Measurements from ENCODE around the gene UBP1. TPM values are rescaled to one million over a fixed set of nuclear protein-coding genes. Genes with fewer than 3 reads are reported as not detected.

UBP1 gene
- total and polyA plus RNA-seq, 2 donors (not counting 1 experiment from before 2014, with no cell fraction given), result 48.1 to 99.7 TPM

GRCh38 chr3:33428734-33429133 lies 11.5 kb downstream of the UBP1 start:
- Histone ChIP-seq H4K20me1 (ENCODE audit: control insufficient read depth, extremely low read depth, insufficient read depth, low read length) (peaks cover 3% of the 10 kb centered on the region), H3K79me2 (ENCODE audit: control insufficient read depth, insufficient read depth, low read length) (peaks cover 90% of the 10 kb centered on the region), H3K4me2 (ENCODE audit: extremely low read depth, insufficient read depth, low read length) (no peak overlapping the region), H3K4me3 (replicated peaks in 1 of 4; ENCODE audit: control extremely low read depth in 1 of 4, insufficient read depth in 1 of 4, low read depth in 3 of 4, low read length in 4 of 4) (no peak overlapping the region), H3K27me3 (ENCODE audit: control insufficient read depth, insufficient read depth, low read length) (no peaks in the 10 kb centered on the region), H3K9ac (ENCODE audit: insufficient read depth, low read length) (no peak overlapping the region), H3K4me1 (ENCODE audit: control insufficient read depth, extremely low read depth, insufficient read depth, low read length) (no peaks in the 10 kb centered on the region), H3K27ac (ENCODE audit: insufficient read depth, low read length) (no peak overlapping the region), H3K9me3 (ENCODE audit: control insufficient read depth, insufficient read depth, low read depth, low read length) (no peaks in the 10 kb centered on the region), H2AFZ (ENCODE audit: low read length) (no peak overlapping the region), H3K36me3 (ENCODE audit: control insufficient read depth, insufficient read depth, low read length) (no peaks in the 10 kb centered on the region)
- no peak for DNase-seq (ENCODE audit: low read depth in 2 of 2)
- TF ChIP-seq EZH2 (IDR thresholded peaks at IDR 0.05; ENCODE audit: low read length, missing control alignments), result no peak
- no peak for TF ChIP-seq CTCF (conservative IDR thresholded peaks at IDR 0.05 in 1 of 2, IDR thresholded peaks at IDR 0.05 in 1 of 2; ENCODE audit: low read depth in 1 of 2, low read length in 2 of 2)

GRCh38 chr3:33426630-33427317 lies 13.4 kb downstream of the UBP1 start:
- Histone ChIP-seq H3K9ac (ENCODE audit: insufficient read depth, low read length) (no peak overlapping the region), H3K36me3 (ENCODE audit: control insufficient read depth, insufficient read depth, low read length) (no peaks in the 10 kb centered on the region), H3K4me3 (replicated peaks in 1 of 4; ENCODE audit: control extremely low read depth in 1 of 4, insufficient read depth in 1 of 4, low read depth in 3 of 4, low read length in 4 of 4) (no peak overlapping the region), H3K79me2 (ENCODE audit: control insufficient read depth, insufficient read depth, low read length) (peaks cover 79% of the 10 kb centered on the region), H3K9me3 (ENCODE audit: control insufficient read depth, insufficient read depth, low read depth, low read length) (no peaks in the 10 kb centered on the region), H3K4me1 (ENCODE audit: control insufficient read depth, extremely low read depth, insufficient read depth, low read length) (no peaks in the 10 kb centered on the region), H4K20me1 (ENCODE audit: control insufficient read depth, extremely low read depth, insufficient read depth, low read length) (peaks cover 3% of the 10 kb centered on the region), H3K27ac (ENCODE audit: insufficient read depth, low read length) (no peak overlapping the region), H3K4me2 (ENCODE audit: extremely low read depth, insufficient read depth, low read length) (no peak overlapping the region), H2AFZ (ENCODE audit: low read length) (no peak overlapping the region), H3K27me3 (ENCODE audit: control insufficient read depth, insufficient read depth, low read length) (no peaks in the 10 kb centered on the region)
- TF ChIP-seq EZH2 (IDR thresholded peaks at IDR 0.05; ENCODE audit: low read length, missing control alignments) (no peak), CTCF (conservative IDR thresholded peaks at IDR 0.05 in 1 of 2, IDR thresholded peaks at IDR 0.05 in 1 of 2; ENCODE audit: low read depth in 1 of 2, low read length in 2 of 2) (no peak)
- DNase-seq (ENCODE audit: low read depth in 2 of 2), result no peak

GRCh38 chr3:33426068-33426467 lies 14.1 kb downstream of the UBP1 start:
- Histone ChIP-seq H3K9ac (ENCODE audit: insufficient read depth, low read length) (no peak overlapping the region), H3K36me3 (ENCODE audit: control insufficient read depth, insufficient read depth, low read length) (no peaks in the 10 kb centered on the region), H3K9me3 (ENCODE audit: control insufficient read depth, insufficient read depth, low read depth, low read length) (no peaks in the 10 kb centered on the region), H3K27me3 (ENCODE audit: control insufficient read depth, insufficient read depth, low read length) (no peaks in the 10 kb centered on the region), H4K20me1 (ENCODE audit: control insufficient read depth, extremely low read depth, insufficient read depth, low read length) (peaks cover 3% of the 10 kb centered on the region), H3K4me2 (ENCODE audit: extremely low read depth, insufficient read depth, low read length) (no peak overlapping the region), H3K79me2 (ENCODE audit: control insufficient read depth, insufficient read depth, low read length) (peaks cover 72% of the 10 kb centered on the region), H3K27ac (ENCODE audit: insufficient read depth, low read length) (no peak overlapping the region), H2AFZ (ENCODE audit: low read length) (no peak overlapping the region), H3K4me3 (replicated peaks in 1 of 4; ENCODE audit: control extremely low read depth in 1 of 4, insufficient read depth in 1 of 4, low read depth in 3 of 4, low read length in 4 of 4) (no peak overlapping the region), H3K4me1 (ENCODE audit: control insufficient read depth, extremely low read depth, insufficient read depth, low read length) (no peaks in the 10 kb centered on the region)
- no peak for DNase-seq (ENCODE audit: low read depth in 2 of 2)
- TF ChIP-seq CTCF (conservative IDR thresholded peaks at IDR 0.05 in 1 of 2, IDR thresholded peaks at IDR 0.05 in 1 of 2; ENCODE audit: low read depth in 1 of 2, low read length in 2 of 2) (no peak), EZH2 (IDR thresholded peaks at IDR 0.05; ENCODE audit: low read length, missing control alignments) (no peak)

Data from fibroblast of lung (primary cell).